IMR-90 (cell line): ENCODE results near the gene TTC28. TPM values are rescaled to one million over a fixed set of nuclear protein-coding genes. Genes with fewer than 3 reads are reported as not detected.

Source experiments
- ATAC-seq: fragments of 200-7000 bp; cut with Tn5 transposase; 2 replicates; pipeline ENCODE4 v1.9.1; 2020; ENCODE audit warnings: low read depth, mild to moderate bottlenecking, moderate library complexity
- BruUV-seq: library from RNA; stranded (reverse); fragments of 400-500 nt; replicated peaks from 2 replicates; lab custom pipeline; 2021; lab: Mats Ljungman, UMichigan
- CTCF ChIA-PET: fragments of 300-600 bp; formaldehyde crosslinking; extraction: SDS; loops from one replicate; lab custom pipeline; 2021; ENCODE audit warnings: antibody characterized with exemption; lab: Yijun Ruan, JAX
- POLR2A ChIA-PET: fragments of 300-600 bp; sonication (Branson Sonifier 250); formaldehyde crosslinking; loops from one replicate; lab custom pipeline; 2022; ENCODE audit warnings: antibody characterized with exemption; ENCODE audit not compliant: unreplicated experiment; lab: Charles Lee
- DNase-seq: peaks from one replicate; pipeline ENCODE4 v3.0.0; 2013
- H2AFZ ChIP-seq: replicated peaks from 2 replicates; pipeline ENCODE3; 2013; ENCODE audit warnings: low read length, mild to moderate bottlenecking; ENCODE audit not compliant: poor library complexity
- H2AK5ac ChIP-seq: 2 replicates; pipeline ENCODE4 v1.6.1; 2013; ENCODE audit warnings: low read depth, low read length, inconsistent platforms
- H2AK9ac ChIP-seq: replicated peaks from 2 replicates; pipeline ENCODE3; 2013; ENCODE audit warnings: mild to moderate bottlenecking, low read depth, low read length, moderate library complexity; ENCODE audit not compliant: poor library complexity
- H2BK120ac ChIP-seq: 2 replicates; pipeline ENCODE4 v1.6.1; 2013; ENCODE audit warnings: low read depth, low read length, inconsistent platforms
- H2BK15ac ChIP-seq: 3 replicates; pipeline ENCODE4 v1.6.1; 2013; ENCODE audit warnings: low read depth, low read length, inconsistent platforms
- H2BK20ac ChIP-seq: 2 replicates; pipeline ENCODE4 v1.6.1; 2013; ENCODE audit warnings: low read depth, mild to moderate bottlenecking, inconsistent platforms, low read length, moderate library complexity
- H2BK5ac ChIP-seq: 2 replicates; pipeline ENCODE4 v1.6.1; 2013; ENCODE audit warnings: mild to moderate bottlenecking, low read depth, low read length, inconsistent platforms; ENCODE audit not compliant: poor library complexity, severe bottlenecking
- H3K14ac ChIP-seq: replicated peaks from 2 replicates; pipeline ENCODE4 v1.6.1; 2013; ENCODE audit warnings: low read depth, low read length, inconsistent platforms
- H3K18ac ChIP-seq: 2 replicates; pipeline ENCODE4 v1.6.1; 2013; ENCODE audit warnings: low read depth, low read length, control low read depth
- H3K23ac ChIP-seq: 2 replicates; pipeline ENCODE4 v1.6.1; 2013; ENCODE audit warnings: low read depth, low read length, inconsistent platforms
- H3K27ac ChIP-seq: 2 replicates; pipeline ENCODE4 v1.5.1; 2013; ENCODE audit warnings: mild to moderate bottlenecking, control low read depth, low read length; ENCODE audit not compliant: insufficient read depth
- H3K27me3 ChIP-seq: 2 replicates; pipeline ENCODE4 v1.6.1; 2013; ENCODE audit warnings: low read length; ENCODE audit not compliant: control insufficient read depth, insufficient read depth
- H3K36me3 ChIP-seq: 2 replicates; pipeline ENCODE4 v1.6.1; 2013; ENCODE audit warnings: low read length, mixed read lengths; ENCODE audit not compliant: control insufficient read depth, insufficient read depth
- H3K4ac ChIP-seq: 2 replicates; pipeline ENCODE4 v1.6.1; 2013; ENCODE audit warnings: low read depth, low read length, inconsistent platforms
- H3K4me1 ChIP-seq: 2 replicates; pipeline ENCODE4 v1.6.1; 2013; ENCODE audit warnings: low read length, mixed read lengths; ENCODE audit not compliant: control insufficient read depth, insufficient read depth
- H3K4me2 ChIP-seq: 2 replicates; pipeline ENCODE4 v1.6.1; 2013; ENCODE audit warnings: low read depth, mild to moderate bottlenecking, control low read depth, low read length, moderate library complexity
- H3K4me3 ChIP-seq: 2 replicates; pipeline ENCODE4 v1.5.1; 2013; ENCODE audit warnings: low read depth, mild to moderate bottlenecking, control low read depth, low read length, moderate library complexity; ENCODE audit not compliant: insufficient read depth
- H3K56ac ChIP-seq: 2 replicates; pipeline ENCODE4 v1.6.1; 2013; ENCODE audit warnings: low read length, inconsistent platforms; ENCODE audit not compliant: insufficient read depth; ENCODE audit errors: extremely low read depth
- H3K79me1 ChIP-seq, 2 experiments: 2 replicates each; pipeline ENCODE4 v1.6.1; 2013; ENCODE audit warnings: low read length in 2 of 2, inconsistent platforms in 1 of 2, low read depth in 1 of 2
- H3K9ac ChIP-seq: 2 replicates; pipeline ENCODE4 v1.6.1; 2013; ENCODE audit warnings: low read depth, low read length, control low read depth
- H3K9me1 ChIP-seq: 2 replicates; pipeline ENCODE4 v1.6.1; 2013; ENCODE audit warnings: low read length, inconsistent platforms; ENCODE audit not compliant: insufficient read depth
- H3K9me3 ChIP-seq: 2 replicates; pipeline ENCODE4 v1.6.1; 2013; ENCODE audit warnings: low read length; ENCODE audit not compliant: control insufficient read depth, insufficient read depth
- H4K20me1 ChIP-seq: 2 replicates; pipeline ENCODE4 v1.6.1; 2013; ENCODE audit warnings: low read length, inconsistent platforms; ENCODE audit not compliant: insufficient read depth
- H4K5ac ChIP-seq: 2 replicates; pipeline ENCODE4 v1.6.1; 2013; ENCODE audit warnings: mild to moderate bottlenecking, low read depth, low read length, control low read depth
- H4K8ac ChIP-seq, 2 experiments: 2 replicates each; pipeline ENCODE4 v1.6.1; 2013; ENCODE audit warnings: low read depth in 2 of 2, low read length in 2 of 2, control low read depth in 1 of 2, inconsistent platforms in 1 of 2
- H4K91ac ChIP-seq: 2 replicates; pipeline ENCODE4 v1.6.1; 2013; ENCODE audit warnings: low read depth, low read length, inconsistent platforms; ENCODE audit not compliant: insufficient read depth
- BHLHE40 ChIP-seq: fragments of 150-350 bp; IDR thresholded peaks from 2 replicates; pipeline ENCODE4 v1.6.1; 2016; ENCODE audit warnings: mild to moderate bottlenecking, low read depth, low read length
- CEBPB ChIP-seq: IDR thresholded peaks from 2 replicates; pipeline ENCODE4 v1.6.1; 2012; ENCODE audit warnings: low read depth, low read length, improper control_type of control experiment
- CHD1 ChIP-seq: IDR thresholded peaks from 2 replicates; pipeline ENCODE4 v1.6.1; 2012; ENCODE audit warnings: low read depth, low read length, improper control_type of control experiment
- MAZ ChIP-seq: IDR thresholded peaks from 2 replicates; pipeline ENCODE4 v1.6.1; 2012; ENCODE audit warnings: low read depth, mild to moderate bottlenecking, low read length, improper control_type of control experiment, moderate library complexity, borderline replicate concordance
- WGBS, 2 experiments: methylation state at CpG; one replicate each; pipeline versions ENCODE4 v1.1.5 to v1.1.7; 2013; ENCODE audit warnings: missing lambda C conversion rate in 2 of 2; ENCODE audit not compliant: insufficient read length in 1 of 2; ENCODE audit errors: extremely low coverage in 2 of 2; 5-methylcytosine and 5-hydroxymethylcytosine counted together
- dilution Hi-C: fragments of 300-500 bp; cut with HindIII; formaldehyde crosslinking; loops from one replicate; pipeline ENCODE4 v1.14.3; 2018; ENCODE audit warnings: low sequenced_read_pairs; ENCODE audit not compliant: unreplicated experiment
- in situ Hi-C: fragments of 300-500 bp; cut with MboI; formaldehyde crosslinking; loops from 3 replicates; pipeline ENCODE4 v1.14.3; 2019; ENCODE audit warnings: low sequenced_read_pairs, inconsistent platforms, mixed read lengths
- intact Hi-C: fragments of 100-400 bp; cut with micrococcal nuclease; formaldehyde crosslinking; loops from 2 replicates; pipeline ENCODE4 v1.10.0; 2022
- polyA plus RNA-seq, 3 experiments: library from polyadenylated mRNA; depleted of rRNA; stranded (reverse); fragments of >200 nt; gene quantifications; 2 replicates each; pipeline ENCODE4 v1.2.3, GENCODE V29; 2012; ENCODE audit warnings: low replicate concordance in 1 of 3
- total RNA-seq: library from RNA; depleted of rRNA; stranded (reverse); fragments of >200 nt; gene quantifications from 2 replicates; pipeline ENCODE4 v1.2.3, GENCODE V29; 2012
- TF ChIP-seq, protein P1 (sequence below): conservative IDR thresholded peaks from 2 replicates; pipeline ENCODE4 v1.5.1; 2012; ENCODE audit warnings: mild to moderate bottlenecking, low read depth, low read length, improper control_type of control experiment
- TF ChIP-seq, protein P2 (sequence below): fragments of 150-350 bp; IDR thresholded peaks from 2 replicates; pipeline ENCODE4 v1.6.1; 2016; ENCODE audit warnings: low read depth, mild to moderate bottlenecking, low read length, moderate library complexity, borderline replicate concordance

TTC28 gene
- total and polyA plus RNA-seq, 2 of the 4 experiments (the other 2 are of a cell fraction) = 5.6 to 13.3 TPM

DNA sequence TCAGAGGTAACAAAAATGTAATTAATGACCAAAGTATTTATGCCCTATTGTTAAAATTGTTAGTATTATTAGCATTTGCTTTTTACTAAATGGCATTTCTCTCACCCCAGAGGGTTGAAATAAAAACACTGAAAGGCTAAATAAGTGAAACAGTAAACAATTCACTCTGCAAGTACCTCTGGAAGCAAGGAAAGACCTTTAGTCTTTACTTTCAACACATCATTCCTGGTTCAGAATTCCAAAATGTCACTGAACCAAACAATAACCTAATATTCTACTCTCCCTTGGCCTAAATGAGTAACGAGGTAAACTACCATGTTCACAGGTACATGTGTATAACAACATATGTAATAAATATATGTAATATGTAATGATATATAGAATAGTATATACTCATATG, 369.3 kb downstream of the TTC28 start:
- no peak overlapping the region for H3K4me2 ChIP-seq
- H3K56ac ChIP-seq = no peak overlapping the region
- DNase-seq (no peak), ATAC-seq (no peak)
- no peaks in the 10 kb centered on the region for H3K9me3 ChIP-seq
- in situ Hi-C loops (no loop called here), intact Hi-C loops (no loop called here), dilution Hi-C loops (no loop called here)
- H3K18ac ChIP-seq = no peak overlapping the region
- no peaks in the 10 kb centered on the region for H3K27me3 ChIP-seq
- H2BK20ac ChIP-seq = no peak overlapping the region
- no peaks in the 10 kb centered on the region for H4K20me1 ChIP-seq
- TF ChIP-seq, protein P1, sequence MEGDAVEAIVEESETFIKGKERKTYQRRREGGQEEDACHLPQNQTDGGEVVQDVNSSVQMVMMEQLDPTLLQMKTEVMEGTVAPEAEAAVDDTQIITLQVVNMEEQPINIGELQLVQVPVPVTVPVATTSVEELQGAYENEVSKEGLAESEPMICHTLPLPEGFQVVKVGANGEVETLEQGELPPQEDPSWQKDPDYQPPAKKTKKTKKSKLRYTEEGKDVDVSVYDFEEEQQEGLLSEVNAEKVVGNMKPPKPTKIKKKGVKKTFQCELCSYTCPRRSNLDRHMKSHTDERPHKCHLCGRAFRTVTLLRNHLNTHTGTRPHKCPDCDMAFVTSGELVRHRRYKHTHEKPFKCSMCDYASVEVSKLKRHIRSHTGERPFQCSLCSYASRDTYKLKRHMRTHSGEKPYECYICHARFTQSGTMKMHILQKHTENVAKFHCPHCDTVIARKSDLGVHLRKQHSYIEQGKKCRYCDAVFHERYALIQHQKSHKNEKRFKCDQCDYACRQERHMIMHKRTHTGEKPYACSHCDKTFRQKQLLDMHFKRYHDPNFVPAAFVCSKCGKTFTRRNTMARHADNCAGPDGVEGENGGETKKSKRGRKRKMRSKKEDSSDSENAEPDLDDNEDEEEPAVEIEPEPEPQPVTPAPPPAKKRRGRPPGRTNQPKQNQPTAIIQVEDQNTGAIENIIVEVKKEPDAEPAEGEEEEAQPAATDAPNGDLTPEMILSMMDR = no peak
- TF ChIP-seq CEBPB = no peak
- no peak for TF ChIP-seq BHLHE40
- no peak for TF ChIP-seq CHD1
- TF ChIP-seq, protein P2, sequence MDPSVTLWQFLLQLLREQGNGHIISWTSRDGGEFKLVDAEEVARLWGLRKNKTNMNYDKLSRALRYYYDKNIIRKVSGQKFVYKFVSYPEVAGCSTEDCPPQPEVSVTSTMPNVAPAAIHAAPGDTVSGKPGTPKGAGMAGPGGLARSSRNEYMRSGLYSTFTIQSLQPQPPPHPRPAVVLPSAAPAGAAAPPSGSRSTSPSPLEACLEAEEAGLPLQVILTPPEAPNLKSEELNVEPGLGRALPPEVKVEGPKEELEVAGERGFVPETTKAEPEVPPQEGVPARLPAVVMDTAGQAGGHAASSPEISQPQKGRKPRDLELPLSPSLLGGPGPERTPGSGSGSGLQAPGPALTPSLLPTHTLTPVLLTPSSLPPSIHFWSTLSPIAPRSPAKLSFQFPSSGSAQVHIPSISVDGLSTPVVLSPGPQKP = no peak
- TF ChIP-seq MAZ = no peak
- no peak overlapping the region for H4K91ac ChIP-seq
- no CpG with 5 or more reads among the region's 1 CpG for WGBS, 2 experiments
- no TSS peak for BruUV-seq
- no peaks in the 10 kb centered on the region for H3K9me1 ChIP-seq
- peaks cover 0 to 4% of the 10 kb centered on the region in 2 experiments; a peak in 1 of 4 replicates for H3K79me1 ChIP-seq
- no peak overlapping the region for H3K14ac ChIP-seq
- H4K5ac ChIP-seq = no peak overlapping the region
- H3K4me3 ChIP-seq = no peak overlapping the region
- no peak overlapping the region for H2AFZ ChIP-seq
- no peaks in the 10 kb centered on the region for H3K4me1 ChIP-seq
- H2BK15ac ChIP-seq = no peak overlapping the region
- H3K27ac ChIP-seq = no peak overlapping the region
- no peak overlapping the region for H3K23ac ChIP-seq
- H3K4ac ChIP-seq = no peak overlapping the region
- POLR2A ChIA-PET = no interaction called here
- H3K9ac ChIP-seq = no peak overlapping the region
- H2AK5ac ChIP-seq = no peak overlapping the region
- no peak overlapping the region for H2BK120ac ChIP-seq
- 0 out of 2 replicates have a peak, but pooled peaks cover 1% of the 10 kb centered on the region for H3K36me3 ChIP-seq
- H2BK5ac ChIP-seq = no peak overlapping the region
- no peak overlapping the region for H2AK9ac ChIP-seq
- no peak overlapping the region for H4K8ac ChIP-seq
- CTCF ChIA-PET = no interaction called here
